HepG2 (cell line): Measurements from ENCODE around the gene GPRIN1. TPM values are rescaled to one million over a fixed set of nuclear protein-coding genes. Genes with fewer than 3 reads are reported as not detected.

ENCODE experiments used
- BRCA1 ChIP-seq: sonication (generic); formaldehyde crosslinking; IDR thresholded peaks from 2 replicates; pipeline ENCODE4 v1.4.0; 2020; ENCODE audit warnings: missing genetic modification reagents
- DNMT1 ChIP-seq: sonication (generic); formaldehyde crosslinking; IDR thresholded peaks from 2 replicates; pipeline ENCODE4 v1.5.1; 2020; ENCODE audit warnings: mild to moderate bottlenecking, missing genetic modification reagents
- HIC2 ChIP-seq: sonication (generic); formaldehyde crosslinking; IDR thresholded peaks from 2 replicates; pipeline ENCODE4 v1.9.0; 2022; ENCODE audit warnings: low read depth, missing genetic modification reagents
- HINFP ChIP-seq: sonication (generic); formaldehyde crosslinking; IDR thresholded peaks from 2 replicates; pipeline ENCODE4 v1.4.0; 2020; ENCODE audit warnings: low read depth, mild to moderate bottlenecking, missing genetic modification reagents
- HNRNPL ChIP-seq: fragments of 200-400 bp; formaldehyde crosslinking; IDR thresholded peaks from 2 replicates; pipeline ENCODE4 v1.6.1; 2017; ENCODE audit warnings: mild to moderate bottlenecking, low read depth, low read length
- MBD4 ChIP-seq: IDR thresholded peaks from 2 replicates; pipeline ENCODE4 v1.6.1; 2012; ENCODE audit warnings: low read length, inconsistent platforms, borderline replicate concordance
- POLR2AphosphoS5 ChIP-seq: IDR thresholded peaks from 2 replicates; pipeline ENCODE4 v1.6.1; 2012; ENCODE audit warnings: low read depth, low read length
- ZBTB40 ChIP-seq, 2 experiments: fragments of 450-650 bp in 1 of 2; sonication (generic) in 1 of 2; formaldehyde crosslinking in 1 of 2; IDR thresholded peaks; 2 replicates each; pipeline versions ENCODE4 v1.6.1 to v1.8.0; 2016 to 2022; ENCODE audit warnings: antibody characterized with exemption in 1 of 2, mild to moderate bottlenecking in 1 of 2, missing genetic modification reagents in 1 of 2
- ZNF292 ChIP-seq: sonication (generic); formaldehyde crosslinking; IDR thresholded peaks from 2 replicates; pipeline ENCODE4 v1.8.1; 2022; ENCODE audit warnings: mild to moderate bottlenecking, low read depth, missing genetic modification reagents, borderline replicate concordance
- ZNF317 ChIP-seq: sonication (generic); formaldehyde crosslinking; IDR thresholded peaks from 2 replicates; pipeline ENCODE4 v1.5.0; 2020; ENCODE audit warnings: mild to moderate bottlenecking, missing genetic modification reagents
- ZNF547 ChIP-seq: sonication (generic); formaldehyde crosslinking; IDR thresholded peaks from 2 replicates; pipeline ENCODE4 v1.5.1; 2020; ENCODE audit warnings: mild to moderate bottlenecking, missing genetic modification reagents
- polyA plus RNA-seq, 8 experiments: library from polyadenylated mRNA; depleted of rRNA in 3 of 8; stranded (reverse) in 7 of 8; unstranded in 1 of 8; fragments of >200 nt; fragmentation: Illumina TruSeq in 4 of 8; extraction: Trizol in 4 of 8; gene quantifications; 2 replicates each; pipeline versions ENCODE4 v1.2.1 to v1.2.3, GENCODE V29; 2011 to 2016; ENCODE audit warnings: low read depth in 4 of 8, missing spikeins in 1 of 8, mixed read lengths in 1 of 8; ENCODE audit not compliant: insufficient read depth in 1 of 8
- total RNA-seq, 5 experiments: library from RNA; depleted of rRNA; stranded (reverse); fragments of >200 nt; fragmentation: Illumina TruSeq; extraction: Trizol; gene quantifications; 2 replicates each; pipeline ENCODE4 v1.2.3, GENCODE V29; 2016; ENCODE audit warnings: low read depth in 1 of 5
- TF ChIP-seq, protein P1 (sequence below): sonication (generic); formaldehyde crosslinking; IDR thresholded peaks from 2 replicates; pipeline ENCODE4 v1.4.0; 2020; ENCODE audit warnings: missing genetic modification reagents, borderline replicate concordance

GPRIN1 gene
- total and polyA plus RNA-seq, 2 of the 13 experiments (the other 11 are each of a cell fraction or from before 2014, with no cell fraction given) = 0.32 to 2.0 TPM

- TF ChIP-seq HNRNPL (no peak), MBD4 (no peak), DNMT1 (CRISPR knock-in tag) (no peak), ZNF292 (CRISPR knock-in tag) (no peak), BRCA1 (CRISPR knock-in tag) (peak; percentile 66; the same call in 1 of the 2 replicates), ZNF547 (CRISPR knock-in tag) (no peak), ZNF317 (CRISPR knock-in tag) (no peak), ZBTB40 (IDR thresholded peaks at IDR 0.05) (no peak), ZBTB40 (CRISPR knock-in tag; IDR thresholded peaks at IDR 0.05) (no peak), HINFP (CRISPR knock-in tag) (no peak), POLR2AphosphoS5 (no peak), HIC2 (CRISPR knock-in tag) (no peak)
- TF ChIP-seq, protein P1, sequence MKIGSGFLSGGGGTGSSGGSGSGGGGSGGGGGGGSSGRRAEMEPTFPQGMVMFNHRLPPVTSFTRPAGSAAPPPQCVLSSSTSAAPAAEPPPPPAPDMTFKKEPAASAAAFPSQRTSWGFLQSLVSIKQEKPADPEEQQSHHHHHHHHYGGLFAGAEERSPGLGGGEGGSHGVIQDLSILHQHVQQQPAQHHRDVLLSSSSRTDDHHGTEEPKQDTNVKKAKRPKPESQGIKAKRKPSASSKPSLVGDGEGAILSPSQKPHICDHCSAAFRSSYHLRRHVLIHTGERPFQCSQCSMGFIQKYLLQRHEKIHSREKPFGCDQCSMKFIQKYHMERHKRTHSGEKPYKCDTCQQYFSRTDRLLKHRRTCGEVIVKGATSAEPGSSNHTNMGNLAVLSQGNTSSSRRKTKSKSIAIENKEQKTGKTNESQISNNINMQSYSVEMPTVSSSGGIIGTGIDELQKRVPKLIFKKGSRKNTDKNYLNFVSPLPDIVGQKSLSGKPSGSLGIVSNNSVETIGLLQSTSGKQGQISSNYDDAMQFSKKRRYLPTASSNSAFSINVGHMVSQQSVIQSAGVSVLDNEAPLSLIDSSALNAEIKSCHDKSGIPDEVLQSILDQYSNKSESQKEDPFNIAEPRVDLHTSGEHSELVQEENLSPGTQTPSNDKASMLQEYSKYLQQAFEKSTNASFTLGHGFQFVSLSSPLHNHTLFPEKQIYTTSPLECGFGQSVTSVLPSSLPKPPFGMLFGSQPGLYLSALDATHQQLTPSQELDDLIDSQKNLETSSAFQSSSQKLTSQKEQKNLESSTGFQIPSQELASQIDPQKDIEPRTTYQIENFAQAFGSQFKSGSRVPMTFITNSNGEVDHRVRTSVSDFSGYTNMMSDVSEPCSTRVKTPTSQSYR = peak; percentile 39; the same call in 1 of the 2 replicates
Measured at GRCh38 chr5:176611435-176611834, 1.5 kb upstream of the GPRIN1 start (continued).
